ENCODE measurements around the gene LSAMP. TPM values are rescaled to one million over a fixed set of nuclear protein-coding genes. Genes with fewer than 3 reads are reported as not detected.

The LSAMP gene
- polyA plus RNA-seq (2011; rRNA removed) (0.53 and 0.60 TPM in 2 replicates), polyA plus RNA-seq (2017; fragmentation: RNase III; extraction: RNeasy Plus Mini Kit Qiagen cat#74134 plus additional on column Dnase treatment) (0.07 to 0.22 TPM (median 0.12 TPM) in 3 replicates), polyA minus RNA-seq (2011; rRNA and poly(A)+ RNA removed) (0.91 and 1.6 TPM in 2 replicates)
- polyA plus RNA-seq (2012; cell fraction: cytosol; rRNA removed): 0.06 and 0.13 TPM in 2 replicates
- 0.02 TPM in 2 replicates for polyA plus RNA-seq (2012; cell fraction: nucleus; rRNA removed)

DNA sequence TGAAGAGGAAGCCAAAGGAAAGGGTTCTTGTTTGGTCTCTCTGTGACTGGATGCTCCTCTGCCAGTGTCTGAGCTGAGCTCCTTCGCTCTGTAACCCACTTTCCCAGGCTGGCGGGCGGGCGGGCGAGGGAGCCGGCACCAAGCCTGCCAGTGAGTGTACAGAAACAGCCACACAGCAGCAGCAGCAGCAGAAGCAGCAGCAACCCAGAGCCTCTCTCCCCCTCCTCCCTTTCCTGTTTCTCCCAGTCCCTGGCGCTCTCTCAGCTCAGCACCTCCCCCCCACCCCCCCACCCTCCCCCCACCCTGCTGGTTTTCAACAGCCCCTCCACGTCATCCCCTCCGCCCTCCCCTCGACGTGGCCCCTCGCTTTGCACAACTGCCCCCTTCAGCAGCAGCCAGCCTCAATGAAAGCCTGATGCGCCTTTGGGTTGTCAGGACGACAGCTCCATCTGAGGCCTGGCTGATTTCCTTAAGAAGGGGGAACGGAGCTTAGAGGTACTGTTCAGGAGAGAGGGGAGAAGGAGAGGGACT is at the start of gene LSAMP:
TSS of gene LSAMP (minus strand) at position 177 of the 531 bp plus-strand sequence.
- Histone ChIP-seq H3K4me3 (no peak within 1 kb of the TSS), H3K4me2 (peak within 1 kb of the TSS; percentile 28; the same call in 1 of the 3 replicates), H3K27ac (no peak within 1 kb of the TSS), H3K4me1 (no peaks in the 10 kb centered on the region), H3K9me3 (no peaks in the 10 kb centered on the region)
- ATAC-seq: peak; percentile 47 to 49; a peak in 4 of 6 replicates
- ChIA-PET POLR2A (no interaction called here), CTCF (interaction anchor here (1.2 kb wide), 1 partner anchor 36 kb away, joined by 3 read pairs; no protein-coding TSS in a partner anchor)
- TF ChIP-seq ESRRA (IDR thresholded peaks at IDR 0.05; ENCODE audit: borderline replicate concordance, low read length): no peak
- no peak for TF ChIP-seq HOXB13 (CRISPR knock-in tag; IDR thresholded peaks at IDR 0.05; ENCODE audit: low read depth)
- TF ChIP-seq, protein P1, sequence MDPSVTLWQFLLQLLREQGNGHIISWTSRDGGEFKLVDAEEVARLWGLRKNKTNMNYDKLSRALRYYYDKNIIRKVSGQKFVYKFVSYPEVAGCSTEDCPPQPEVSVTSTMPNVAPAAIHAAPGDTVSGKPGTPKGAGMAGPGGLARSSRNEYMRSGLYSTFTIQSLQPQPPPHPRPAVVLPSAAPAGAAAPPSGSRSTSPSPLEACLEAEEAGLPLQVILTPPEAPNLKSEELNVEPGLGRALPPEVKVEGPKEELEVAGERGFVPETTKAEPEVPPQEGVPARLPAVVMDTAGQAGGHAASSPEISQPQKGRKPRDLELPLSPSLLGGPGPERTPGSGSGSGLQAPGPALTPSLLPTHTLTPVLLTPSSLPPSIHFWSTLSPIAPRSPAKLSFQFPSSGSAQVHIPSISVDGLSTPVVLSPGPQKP (IDR thresholded peaks at IDR 0.05; ENCODE audit: low read depth, low read length): no peak
- TF ChIP-seq BHLHE40 (IDR thresholded peaks at IDR 0.05; ENCODE audit: low read depth, low read length): no peak
- TF ChIP-seq ATOH8 (CRISPR knock-in tag; IDR thresholded peaks at IDR 0.05; ENCODE audit: low read depth): no peak
- TF ChIP-seq SMC3 (IDR thresholded peaks at IDR 0.05): no peak
- TF ChIP-seq MYC (IDR thresholded peaks at IDR 0.05; ENCODE audit: borderline replicate concordance, low read length): no peak
- TF ChIP-seq RAD21 (conservative IDR thresholded peaks at IDR 0.05 in 1 of 2, IDR thresholded peaks at IDR 0.05 in 1 of 2): no peak
- TF ChIP-seq CBX8 (IDR thresholded peaks at IDR 0.05): no peak
- no peak for TF ChIP-seq CBX2 (IDR thresholded peaks at IDR 0.05; ENCODE audit: borderline replicate concordance, low read depth)
- no peak for TF ChIP-seq EHF (CRISPR knock-in tag; IDR thresholded peaks at IDR 0.05)
- no peak for TF ChIP-seq ZSCAN20 (CRISPR knock-in tag; IDR thresholded peaks at IDR 0.05)
- TF ChIP-seq HOXB5 (CRISPR knock-in tag; IDR thresholded peaks at IDR 0.05): no peak
- no peak for TF ChIP-seq GATA3 (IDR thresholded peaks at IDR 0.05; ENCODE audit: borderline replicate concordance)
- no peak for TF ChIP-seq RNF2 (IDR thresholded peaks at IDR 0.05; ENCODE audit: borderline replicate concordance, low read depth)
- TF ChIP-seq FOXS1 (CRISPR knock-in tag; IDR thresholded peaks at IDR 0.05): no peak
- no peak for TF ChIP-seq MAFK (IDR thresholded peaks at IDR 0.05; ENCODE audit: partially characterized antibody)
- no peak for TF ChIP-seq ZNF302 (CRISPR knock-in tag; IDR thresholded peaks at IDR 0.05)
- FAIRE-seq: no peak
- DNase-seq (ENCODE audit: low read depth in 1 of 2, low spot score in 1 of 2): no peak
- 9% methylated on average over 9 of the region's 15 CpGs for WGBS (ENCODE audit: missing lambda C conversion rate)

DNA sequence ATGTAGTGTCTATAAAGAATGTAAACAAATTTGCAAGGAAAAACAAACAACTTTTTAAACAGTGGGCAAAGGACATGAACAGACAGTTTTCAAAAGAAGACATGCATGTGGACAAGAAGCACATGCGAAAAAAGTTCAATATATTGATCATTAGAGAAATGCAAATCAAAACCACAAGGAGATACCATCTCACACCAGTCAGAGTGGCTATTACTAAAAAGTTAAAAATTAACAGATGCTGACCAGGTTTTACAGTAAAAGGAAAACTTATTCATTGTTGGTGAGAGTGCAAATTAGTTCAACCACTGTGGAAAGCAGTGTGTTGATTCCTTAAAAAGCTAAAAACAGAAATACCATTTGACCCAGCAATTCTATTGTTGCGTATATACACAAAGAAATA is 47.1 kb upstream of the LSAMP start:
- DNase-seq (ENCODE audit: low read depth in 1 of 2, low spot score in 1 of 2) (no peak), ATAC-seq (no peak), FAIRE-seq (no peak)
- Histone ChIP-seq H3K4me3 (no peak overlapping the region), H3K4me2 (no peak overlapping the region), H3K9me3 (no peaks in the 10 kb centered on the region), H3K27ac (no peak overlapping the region), H3K4me1 (no peaks in the 10 kb centered on the region)
- ChIA-PET POLR2A (no interaction called here), CTCF (no interaction called here)
- WGBS (ENCODE audit: missing lambda C conversion rate): 12% methylated on average over 2 of the region's 2 CpGs
- TF ChIP-seq HOXB5 (CRISPR knock-in tag; IDR thresholded peaks at IDR 0.05) (no peak), TFCP2L1 (CRISPR knock-in tag; IDR thresholded peaks at IDR 0.05) (no peak), BHLHE40 (IDR thresholded peaks at IDR 0.05; ENCODE audit: low read depth, low read length) (no peak), CEBPB (IDR thresholded peaks at IDR 0.05) (no peak), MYC (IDR thresholded peaks at IDR 0.05; ENCODE audit: borderline replicate concordance, low read length) (no peak), FOSB (CRISPR knock-in tag; IDR thresholded peaks at IDR 0.05) (no peak), KDM1A (IDR thresholded peaks at IDR 0.05; ENCODE audit: low read depth) (no peak), POLR2AphosphoS2 (conservative IDR thresholded peaks at IDR 0.05; ENCODE audit: low read length) (no peak), NR3C1 (IDR thresholded peaks at IDR 0.05) (no peak), NPAS2 (CRISPR knock-in tag; IDR thresholded peaks at IDR 0.05; ENCODE audit: borderline replicate concordance) (no peak), HOXA7 (CRISPR knock-in tag; IDR thresholded peaks at IDR 0.05) (no peak), RAD21 (conservative IDR thresholded peaks at IDR 0.05 in 1 of 2, IDR thresholded peaks at IDR 0.05 in 1 of 2) (no peak), FOSL2 (IDR thresholded peaks at IDR 0.05) (no peak), FOSL2 (CRISPR knock-in tag; IDR thresholded peaks at IDR 0.05) (no peak)
- TF ChIP-seq, protein P1 (IDR thresholded peaks at IDR 0.05; ENCODE audit: low read depth, low read length): no peak
- TF ChIP-seq, protein P2, sequence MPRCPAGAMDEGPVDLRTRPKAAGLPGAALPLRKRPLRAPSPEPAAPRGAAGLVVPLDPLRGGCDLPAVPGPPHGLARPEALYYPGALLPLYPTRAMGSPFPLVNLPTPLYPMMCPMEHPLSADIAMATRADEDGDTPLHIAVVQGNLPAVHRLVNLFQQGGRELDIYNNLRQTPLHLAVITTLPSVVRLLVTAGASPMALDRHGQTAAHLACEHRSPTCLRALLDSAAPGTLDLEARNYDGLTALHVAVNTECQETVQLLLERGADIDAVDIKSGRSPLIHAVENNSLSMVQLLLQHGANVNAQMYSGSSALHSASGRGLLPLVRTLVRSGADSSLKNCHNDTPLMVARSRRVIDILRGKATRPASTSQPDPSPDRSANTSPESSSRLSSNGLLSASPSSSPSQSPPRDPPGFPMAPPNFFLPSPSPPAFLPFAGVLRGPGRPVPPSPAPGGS (IDR thresholded peaks at IDR 0.05): no peak
- TF ChIP-seq, protein P3, sequence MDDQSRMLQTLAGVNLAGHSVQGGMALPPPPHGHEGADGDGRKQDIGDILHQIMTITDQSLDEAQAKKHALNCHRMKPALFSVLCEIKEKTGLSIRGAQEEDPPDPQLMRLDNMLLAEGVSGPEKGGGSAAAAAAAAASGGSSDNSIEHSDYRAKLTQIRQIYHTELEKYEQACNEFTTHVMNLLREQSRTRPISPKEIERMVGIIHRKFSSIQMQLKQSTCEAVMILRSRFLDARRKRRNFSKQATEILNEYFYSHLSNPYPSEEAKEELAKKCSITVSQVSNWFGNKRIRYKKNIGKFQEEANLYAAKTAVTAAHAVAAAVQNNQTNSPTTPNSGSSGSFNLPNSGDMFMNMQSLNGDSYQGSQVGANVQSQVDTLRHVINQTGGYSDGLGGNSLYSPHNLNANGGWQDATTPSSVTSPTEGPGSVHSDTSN (IDR thresholded peaks at IDR 0.05): no peak
- TF ChIP-seq, protein P4, sequence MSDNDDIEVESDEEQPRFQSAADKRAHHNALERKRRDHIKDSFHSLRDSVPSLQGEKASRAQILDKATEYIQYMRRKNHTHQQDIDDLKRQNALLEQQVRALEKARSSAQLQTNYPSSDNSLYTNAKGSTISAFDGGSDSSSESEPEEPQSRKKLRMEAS (IDR thresholded peaks at IDR 0.05): no peak
